HG03521 (cell line): Measurements from ENCODE around the gene EPHA6.

ENCODE experiments used
- ATAC-seq: cut with Tn5 transposase; IDR thresholded peaks from one replicate; pipeline ENCODE4 v1.9.1; 2021; ENCODE audit warnings: mild to moderate bottlenecking, moderate library complexity; ENCODE audit not compliant: unreplicated experiment

The EPHA6 gene

GRCh38 chr3:97764407-97765238 lies 950.2 kb downstream of the EPHA6 start, which contains the start of gene ARL6:
ARL6 (plus strand) TSS chr3:97764758; CDS start chr3:97768108, 3,350 bp downstream.
- ATAC-seq: peak; percentile 94

DNA sequence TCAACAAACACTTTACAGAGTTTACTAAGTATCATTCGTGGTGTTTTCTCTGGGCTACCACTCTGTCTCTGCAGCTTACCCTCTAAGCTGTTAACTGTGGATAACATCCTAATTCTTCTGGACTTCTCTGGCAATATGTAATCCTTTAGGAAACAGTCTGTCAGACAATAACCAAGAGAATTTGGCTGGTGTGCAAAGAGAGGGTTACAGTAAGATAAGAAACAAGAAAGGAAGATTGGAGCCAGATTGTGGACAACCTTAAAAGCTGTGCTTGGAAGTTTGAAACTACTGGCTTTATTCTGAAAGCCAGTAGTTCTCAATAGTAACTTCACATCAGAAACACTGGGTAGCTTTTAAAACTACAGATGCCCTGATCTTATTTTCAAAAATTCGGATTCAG lies 950.9 kb downstream of the EPHA6 start:
- no peak for ATAC-seq

- ATAC-seq: no peak
Measured at GRCh38 chr3:97772926-97773325, 958.5 kb downstream of the EPHA6 start.

- ATAC-seq: no peak
Measured at GRCh38 chr3:97778152-97778551, 963.8 kb downstream of the EPHA6 start.

DNA sequence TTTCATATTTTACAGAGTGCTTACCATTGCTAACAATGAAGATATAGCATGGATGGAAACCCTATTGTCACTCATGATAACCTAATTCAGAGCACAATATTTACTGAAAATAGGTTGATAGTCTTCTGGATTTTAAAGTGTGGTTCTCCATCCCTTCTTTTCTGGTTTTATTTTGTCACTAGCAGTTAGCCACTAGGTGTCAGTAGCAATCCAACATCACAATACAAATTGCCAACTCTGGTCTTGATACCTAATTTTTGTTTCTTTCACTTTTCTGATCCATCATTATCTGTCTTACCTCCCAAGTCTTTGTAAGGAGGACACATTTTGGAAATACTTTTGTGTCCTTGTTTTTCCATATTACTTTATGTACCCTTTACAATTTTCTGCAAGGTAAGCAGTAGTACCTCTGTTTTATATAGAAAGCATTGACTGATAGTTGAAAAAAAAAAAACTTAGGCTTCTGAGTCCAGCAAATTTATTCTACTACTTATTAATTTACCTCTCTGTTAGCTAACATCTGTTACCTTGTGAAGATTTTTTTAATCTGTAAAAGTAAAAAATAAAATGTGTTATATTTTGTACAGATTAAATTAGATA lies 979.1 kb downstream of the EPHA6 start:
- no peak for ATAC-seq

GRCh38 chr3:97795951-97796350 lies 981.6 kb downstream of the EPHA6 start:
- ATAC-seq: no peak
